HG02642 (cell line): ENCODE measurements around the gene EIF2D.
"Not testable (repeated sequence)": the region's sequence is repeated elsewhere in the genome, so short reads cannot be mapped to it uniquely, and the experiment has no call there.

Source experiments
- ATAC-seq: cut with Tn5 transposase; IDR thresholded peaks from one replicate; pipeline ENCODE4 v1.9.1; 2021; ENCODE audit warnings: mild to moderate bottlenecking; ENCODE audit not compliant: unreplicated experiment, poor library complexity

Gene EIF2D, protein sequence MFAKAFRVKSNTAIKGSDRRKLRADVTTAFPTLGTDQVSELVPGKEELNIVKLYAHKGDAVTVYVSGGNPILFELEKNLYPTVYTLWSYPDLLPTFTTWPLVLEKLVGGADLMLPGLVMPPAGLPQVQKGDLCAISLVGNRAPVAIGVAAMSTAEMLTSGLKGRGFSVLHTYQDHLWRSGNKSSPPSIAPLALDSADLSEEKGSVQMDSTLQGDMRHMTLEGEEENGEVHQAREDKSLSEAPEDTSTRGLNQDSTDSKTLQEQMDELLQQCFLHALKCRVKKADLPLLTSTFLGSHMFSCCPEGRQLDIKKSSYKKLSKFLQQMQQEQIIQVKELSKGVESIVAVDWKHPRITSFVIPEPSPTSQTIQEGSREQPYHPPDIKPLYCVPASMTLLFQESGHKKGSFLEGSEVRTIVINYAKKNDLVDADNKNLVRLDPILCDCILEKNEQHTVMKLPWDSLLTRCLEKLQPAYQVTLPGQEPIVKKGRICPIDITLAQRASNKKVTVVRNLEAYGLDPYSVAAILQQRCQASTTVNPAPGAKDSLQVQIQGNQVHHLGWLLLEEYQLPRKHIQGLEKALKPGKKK

DNA sequence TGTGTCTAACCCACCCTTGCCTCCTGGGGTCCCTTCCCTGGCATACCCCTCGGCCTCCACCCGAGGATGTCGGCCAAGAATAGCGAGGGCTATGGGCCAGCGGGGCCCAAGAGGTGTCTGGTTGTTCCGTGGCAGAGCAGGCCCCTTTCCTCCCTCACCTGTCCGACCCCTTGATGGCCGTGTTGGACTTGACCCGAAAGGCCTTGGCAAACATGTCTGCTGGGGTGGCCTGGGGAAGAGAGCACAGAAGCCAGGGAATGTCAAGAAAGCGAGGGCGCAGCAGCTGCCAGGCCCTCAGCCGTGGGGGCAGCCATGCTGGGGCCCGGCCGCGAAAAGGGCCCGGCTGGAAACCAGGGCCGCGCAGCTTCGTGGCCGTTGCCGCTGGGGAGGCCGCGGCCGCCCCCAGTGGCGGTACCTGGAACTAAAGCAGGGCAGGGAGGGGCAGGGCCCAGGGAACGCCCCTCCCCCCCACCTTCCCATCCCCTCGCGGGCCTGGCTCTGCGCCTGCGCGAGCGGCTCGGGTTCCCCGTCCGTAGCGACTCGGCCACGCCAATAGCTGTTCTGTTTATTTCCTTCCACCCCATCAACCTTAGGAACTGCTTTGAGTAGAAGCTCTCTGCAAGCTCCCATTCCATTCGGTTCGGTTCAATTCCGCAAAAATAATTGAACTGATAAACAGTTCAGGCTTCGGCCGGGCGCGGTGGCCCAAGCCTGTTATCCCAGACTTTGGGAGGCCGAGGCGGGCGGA lies at the start of gene EIF2D:
EIF2D (minus strand) TSS at position 337 of the 748 bp plus-strand sequence; CDS start at position 214, 123 bp downstream.
- peak; percentile 94 for ATAC-seq

DNA sequence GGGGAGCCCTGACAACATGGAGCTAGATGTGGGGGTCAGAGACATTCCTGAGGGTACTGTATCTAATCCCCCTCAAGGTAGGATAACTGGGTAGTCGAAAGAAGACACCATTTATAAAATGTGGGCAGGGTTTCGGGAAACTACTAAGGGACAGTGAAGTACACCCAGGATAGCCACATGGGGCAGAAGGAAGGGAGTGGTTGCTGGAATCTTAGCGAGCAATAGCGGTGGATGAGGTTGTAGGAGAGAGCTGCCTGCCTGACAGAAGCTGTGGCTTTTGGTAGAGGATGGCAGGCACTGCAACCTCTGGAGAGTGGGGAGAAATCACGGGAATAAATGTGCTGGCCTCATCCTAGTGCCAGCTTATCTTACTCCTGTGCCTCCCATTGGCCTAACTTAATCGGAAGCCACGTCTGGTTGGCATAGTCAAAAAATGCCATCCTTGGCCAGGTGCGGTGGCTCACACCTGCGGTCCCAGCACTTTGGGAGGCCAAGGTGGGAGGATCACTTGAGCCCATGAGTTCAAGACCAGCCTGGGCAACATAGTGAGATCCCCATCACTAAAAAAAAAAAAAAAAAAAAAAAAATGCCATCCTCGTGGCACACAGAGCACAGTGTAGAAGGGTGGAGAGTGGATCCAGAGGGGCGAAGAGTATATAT lies 49.0 kb upstream of the EIF2D start:
- no peak for ATAC-seq

DNA sequence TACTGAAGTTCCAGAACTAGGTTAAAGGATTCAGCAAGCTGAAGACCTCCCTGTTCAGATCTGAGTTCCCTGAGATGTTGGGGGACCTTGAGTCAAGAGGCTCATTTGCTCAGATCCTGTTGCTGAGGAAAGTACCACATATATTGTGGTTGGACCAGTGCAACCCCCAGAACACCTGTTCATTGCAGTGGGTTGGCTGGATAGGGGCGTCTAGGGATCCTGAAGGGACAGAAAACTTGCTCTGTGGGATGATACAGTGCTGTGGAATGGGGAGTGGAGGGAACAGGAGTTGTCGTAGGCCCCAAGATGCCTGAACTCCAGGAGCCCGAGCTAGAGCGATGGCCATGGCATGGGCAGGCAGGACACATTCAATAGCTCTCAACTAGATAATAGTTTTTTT lies 47.9 kb upstream of the EIF2D start:
- no peak for ATAC-seq

DNA sequence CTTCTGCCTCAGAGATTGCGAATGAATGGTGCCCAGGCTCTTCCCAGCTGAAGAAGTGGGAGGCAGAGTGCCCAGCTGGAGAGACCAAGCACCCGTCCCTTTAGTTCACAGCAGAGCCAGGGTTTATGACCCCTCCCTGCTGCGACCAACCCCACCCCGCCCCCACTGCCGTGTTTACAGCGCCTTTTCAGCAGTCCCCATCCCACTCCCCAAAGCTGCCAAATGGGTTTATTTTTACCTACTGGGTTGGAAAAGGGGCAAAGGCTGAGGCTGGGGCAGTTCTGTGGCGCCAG lies 46.7 kb upstream of the EIF2D start:
- ATAC-seq: no peak

DNA sequence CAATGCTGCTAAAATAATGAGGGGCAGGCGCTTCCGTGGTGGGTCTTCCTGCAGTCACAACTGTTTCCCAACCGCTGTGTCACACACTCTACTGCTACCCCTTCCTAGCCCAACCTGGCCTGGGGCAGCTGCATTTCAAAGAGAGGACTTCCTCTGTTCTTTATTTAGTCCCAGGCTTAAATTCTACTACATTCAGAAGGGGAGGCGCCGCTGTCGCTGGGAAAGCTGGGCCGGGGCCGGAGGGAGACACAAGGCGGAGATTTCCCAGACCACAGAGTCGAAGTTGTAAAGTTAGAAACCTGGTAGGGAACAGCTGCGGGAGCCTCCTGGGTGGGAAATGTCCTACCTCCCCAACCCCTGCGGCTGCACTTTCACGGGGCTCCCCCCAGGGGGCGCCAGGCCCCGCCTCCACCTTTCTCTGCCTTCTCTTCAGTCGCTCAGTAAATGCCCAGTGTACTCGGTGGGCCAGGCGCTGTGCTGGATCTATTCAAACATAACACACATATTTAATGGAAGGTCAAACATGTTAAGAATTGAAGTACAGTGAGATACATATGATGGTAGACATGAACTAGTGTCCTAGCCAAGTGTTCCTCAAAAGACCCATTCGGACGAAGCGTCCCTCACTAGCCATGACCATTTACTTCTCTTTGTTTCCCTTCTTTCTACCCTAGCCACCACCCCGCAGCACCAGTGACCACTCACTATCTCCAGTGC lies 46.2 kb upstream of the EIF2D start:
- no peak for ATAC-seq

DNA sequence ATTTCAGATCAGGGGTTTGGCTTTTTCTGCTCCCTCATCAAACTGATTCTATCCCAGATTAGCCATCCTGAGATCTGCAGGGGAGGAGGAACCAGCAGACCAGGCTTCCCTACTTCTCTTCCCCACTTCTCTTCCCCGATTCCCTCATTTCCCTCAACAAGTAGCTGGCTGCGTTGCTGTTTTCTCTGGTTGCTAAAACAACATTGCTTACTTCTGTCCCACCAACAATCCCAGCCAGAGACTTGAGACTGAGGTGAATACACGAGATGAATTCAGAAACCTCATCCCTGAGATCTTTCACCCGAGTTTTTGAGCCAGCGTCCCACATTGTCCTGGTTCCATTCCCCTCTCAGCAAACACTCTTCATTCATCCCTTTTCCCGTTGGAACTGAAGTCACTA lies 45.5 kb upstream of the EIF2D start:
- no peak for ATAC-seq

DNA sequence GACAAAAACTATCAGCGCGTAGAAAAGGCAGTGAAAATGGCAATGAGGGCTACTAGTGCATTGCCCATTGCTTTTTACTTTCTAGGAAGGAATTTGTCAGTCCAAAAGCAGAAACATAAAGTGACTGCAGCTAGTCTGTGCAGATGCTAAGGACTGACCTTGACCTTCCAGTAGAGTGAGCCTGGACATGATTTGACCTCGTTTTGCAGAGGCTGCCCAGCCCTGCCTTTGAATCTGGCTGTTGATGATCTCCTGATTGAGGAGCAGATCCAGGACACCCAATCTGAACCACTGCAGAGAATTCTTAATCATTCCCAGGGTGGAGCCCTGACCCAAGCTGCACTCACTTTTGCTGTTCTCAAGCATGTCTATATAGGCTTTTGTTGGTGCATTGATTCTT lies 44.7 kb upstream of the EIF2D start:
- ATAC-seq: no peak

DNA sequence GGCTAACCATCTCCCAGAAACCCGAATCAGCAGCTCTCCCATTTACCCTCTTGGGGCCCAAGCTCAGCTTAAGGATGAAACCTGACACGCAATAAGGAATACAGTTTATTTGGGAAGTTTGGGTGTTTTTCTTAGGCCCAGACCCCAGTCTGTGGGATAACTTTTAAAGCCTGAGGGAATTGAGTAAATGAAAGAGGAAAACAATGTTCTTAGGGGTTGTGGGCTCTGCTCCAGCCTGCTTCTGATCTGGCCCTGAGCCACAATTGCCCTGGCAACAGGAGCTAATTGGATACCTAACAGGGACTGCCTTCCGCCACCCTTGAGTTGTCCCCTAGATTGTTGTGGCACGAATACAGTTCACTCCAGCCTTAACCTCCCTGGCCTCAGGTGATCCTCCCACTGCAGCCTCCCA lies 43.2 kb upstream of the EIF2D start:
- no peak for ATAC-seq

DNA sequence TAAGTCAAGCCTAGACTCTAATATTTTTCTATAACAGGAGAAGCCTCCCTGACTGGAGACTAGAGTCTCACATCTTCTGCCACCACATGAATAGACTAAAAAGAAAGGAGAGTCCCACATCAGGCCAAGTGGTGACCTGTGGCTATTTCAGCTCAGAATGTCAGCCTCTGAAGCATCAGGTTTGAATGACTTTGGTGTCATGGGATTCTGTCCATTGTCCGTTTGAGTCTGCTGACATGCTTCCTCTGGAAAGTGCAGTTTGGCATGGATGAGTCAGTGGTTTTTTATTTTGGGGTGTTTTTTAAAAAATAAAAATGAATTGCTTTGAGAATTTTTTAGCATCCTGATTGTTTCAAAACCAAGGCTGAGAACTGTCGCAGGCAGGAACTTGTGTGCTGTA lies 42.6 kb upstream of the EIF2D start:
- ATAC-seq: no peak

DNA sequence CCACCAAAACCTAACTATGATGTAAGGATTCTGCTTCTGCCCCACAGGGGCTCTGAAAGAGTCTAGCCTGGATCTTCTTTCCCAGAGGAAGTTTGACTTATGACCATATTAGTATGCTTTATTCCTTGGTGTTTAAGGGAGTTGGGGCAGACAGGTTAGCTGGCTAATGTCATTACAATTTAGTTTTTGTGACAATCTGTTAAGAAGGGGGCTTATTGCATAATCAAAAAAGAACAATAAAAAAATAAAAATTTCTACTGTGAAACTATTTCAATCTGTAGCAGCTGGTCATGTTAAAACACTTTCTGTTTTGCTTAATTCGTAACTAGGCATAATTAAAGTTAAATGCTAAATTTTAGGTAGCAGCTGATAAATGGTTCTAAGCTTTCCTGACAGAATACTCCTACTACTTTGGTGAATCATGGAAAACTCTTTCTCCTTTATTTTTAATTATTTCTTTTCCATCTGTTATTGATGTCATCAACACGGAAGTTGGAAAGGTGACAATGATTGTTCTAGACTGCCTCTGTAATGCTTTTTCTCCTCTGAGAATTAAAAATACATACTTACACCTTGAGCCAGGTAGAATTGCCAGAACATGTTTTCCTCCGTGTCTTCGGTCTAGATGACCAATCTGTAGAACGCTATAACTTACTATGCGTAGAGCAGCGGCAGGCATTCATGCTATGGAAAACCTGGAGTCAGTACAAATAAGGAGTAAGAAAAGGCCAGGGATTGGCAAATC lies 41.6 kb upstream of the EIF2D start:
- no peak for ATAC-seq

DNA sequence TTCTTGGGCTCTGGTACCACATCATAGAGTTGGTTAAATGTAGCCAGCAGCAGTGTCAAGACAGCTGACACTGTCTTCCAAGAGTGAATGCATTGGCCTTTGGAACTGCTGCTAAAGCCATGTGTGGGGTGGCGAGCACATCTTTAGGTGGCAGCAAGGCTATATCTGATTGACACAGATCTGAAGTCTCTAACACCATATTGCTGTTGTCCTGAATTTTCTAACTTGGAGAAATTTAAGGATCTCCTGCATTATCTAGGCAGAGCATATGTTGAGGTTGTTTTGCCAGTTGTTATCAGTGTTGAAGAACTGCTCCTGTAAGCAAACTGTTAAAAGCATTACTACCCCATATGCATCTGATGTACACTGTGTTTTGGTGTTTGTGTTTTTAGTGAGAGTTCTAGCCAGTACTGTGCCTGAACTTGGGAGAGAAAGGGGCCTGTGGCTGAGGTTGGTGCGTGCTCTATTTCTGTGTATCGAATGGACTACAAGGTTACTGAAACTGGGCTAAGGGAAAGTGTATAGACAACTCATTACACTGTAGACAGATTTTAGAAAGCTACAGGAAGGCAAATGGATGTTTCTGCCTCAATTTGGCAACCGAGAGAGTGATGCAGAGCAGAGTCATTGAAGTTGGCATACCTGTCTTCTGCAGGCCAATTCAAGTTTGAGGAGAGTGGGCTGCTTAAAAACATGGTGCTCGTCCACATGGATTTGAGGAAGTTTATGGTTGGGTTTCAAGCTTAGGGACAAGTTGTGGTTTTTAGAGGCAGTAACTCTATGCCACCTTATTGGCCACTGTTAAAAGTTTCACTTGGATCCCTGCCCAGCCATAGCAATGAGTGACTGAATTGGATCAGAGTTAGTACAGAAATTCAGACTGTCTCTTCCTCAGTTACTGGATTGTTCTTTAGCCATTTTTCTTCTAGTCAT lies 40.0 kb upstream of the EIF2D start:
- no peak for ATAC-seq

DNA sequence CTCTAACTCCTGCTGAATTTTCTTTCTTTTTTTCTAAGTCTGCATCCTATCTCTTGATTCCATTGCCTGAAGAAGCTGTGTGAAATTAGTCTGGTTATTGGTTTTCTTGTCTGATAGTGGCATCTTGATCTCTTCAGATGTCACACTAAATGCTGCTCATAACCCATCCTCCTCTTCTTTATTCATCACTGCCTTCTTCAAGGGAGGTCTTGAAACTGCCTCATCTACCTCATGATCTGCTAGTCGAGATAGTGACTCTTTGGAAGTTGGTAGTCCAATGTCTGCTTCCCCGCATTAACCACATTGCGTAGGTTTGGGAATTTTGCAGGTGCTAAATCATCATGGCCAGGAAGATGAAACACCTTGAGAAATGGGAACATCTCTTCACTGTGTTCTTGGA lies 38.7 kb upstream of the EIF2D start:
- ATAC-seq: no peak

DNA sequence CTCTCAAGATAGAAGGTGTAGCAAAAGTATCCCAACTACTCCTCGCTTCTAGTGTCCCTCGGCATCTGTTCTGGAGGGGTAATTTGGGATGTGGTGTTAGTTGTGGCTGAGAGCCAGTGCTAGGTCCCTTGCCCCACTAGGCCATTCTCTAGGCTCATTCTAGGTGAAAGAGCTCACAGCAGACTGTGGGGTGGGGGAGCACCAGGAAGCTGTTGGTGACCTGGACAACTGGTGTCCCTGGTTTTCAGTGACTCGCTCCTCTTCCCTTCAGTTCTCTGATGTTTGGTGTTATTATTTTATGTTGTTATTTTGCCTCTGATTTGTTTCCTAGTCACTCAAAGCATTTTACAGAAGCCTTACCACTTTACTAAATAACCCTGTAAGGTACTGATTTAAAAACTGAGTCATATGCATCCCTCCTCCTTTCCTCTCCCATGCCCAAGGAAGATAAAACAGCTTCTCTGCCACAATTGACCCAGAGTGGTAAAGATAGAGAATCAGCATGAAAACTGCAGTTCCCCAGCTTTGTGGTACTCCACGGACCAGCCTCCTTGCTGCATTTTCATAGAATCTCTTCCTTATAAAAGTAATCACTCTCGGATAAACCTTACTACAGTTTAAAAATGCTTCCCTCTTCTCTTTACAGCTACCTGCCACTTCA lies 37.1 kb upstream of the EIF2D start:
- ATAC-seq: no peak

DNA sequence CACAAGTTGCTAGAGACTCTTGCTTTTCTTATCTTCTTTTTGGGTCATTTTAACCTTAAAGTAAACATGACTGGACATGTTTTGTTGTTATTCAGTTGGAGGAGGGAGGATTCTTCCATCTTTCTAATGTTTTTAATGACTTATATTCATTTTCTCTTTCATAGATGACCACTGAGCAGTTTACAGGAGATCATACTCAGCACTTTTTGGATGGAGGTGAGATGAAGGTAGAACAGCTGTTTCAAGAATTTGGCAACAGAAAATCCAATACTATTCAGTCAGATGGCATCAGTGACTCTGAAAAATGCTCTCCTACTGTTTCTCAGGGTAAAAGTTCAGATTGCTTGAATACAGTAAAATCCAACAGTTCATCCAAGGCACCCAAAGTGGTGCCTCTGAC lies 35.0 kb upstream of the EIF2D start:
- ATAC-seq: no peak

DNA sequence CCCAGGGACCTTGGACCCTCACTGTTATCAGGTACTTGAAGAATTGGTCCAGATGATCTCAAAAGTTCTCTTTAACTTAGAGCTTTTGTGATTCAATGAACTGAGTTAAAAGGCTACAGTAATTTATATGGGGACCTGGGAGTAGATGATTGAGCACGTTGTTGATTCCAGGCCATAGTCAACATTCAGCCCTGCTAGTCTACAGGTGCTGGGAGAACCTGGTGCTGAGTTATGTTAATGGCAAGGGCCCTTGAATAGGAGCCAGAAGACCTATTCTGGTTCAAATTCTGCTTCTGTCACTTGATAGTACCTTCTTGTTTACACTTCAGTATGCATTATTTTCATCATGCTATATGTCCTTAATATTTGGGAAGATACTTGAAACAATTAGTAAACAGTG lies 34.2 kb upstream of the EIF2D start:
- ATAC-seq: no peak

DNA sequence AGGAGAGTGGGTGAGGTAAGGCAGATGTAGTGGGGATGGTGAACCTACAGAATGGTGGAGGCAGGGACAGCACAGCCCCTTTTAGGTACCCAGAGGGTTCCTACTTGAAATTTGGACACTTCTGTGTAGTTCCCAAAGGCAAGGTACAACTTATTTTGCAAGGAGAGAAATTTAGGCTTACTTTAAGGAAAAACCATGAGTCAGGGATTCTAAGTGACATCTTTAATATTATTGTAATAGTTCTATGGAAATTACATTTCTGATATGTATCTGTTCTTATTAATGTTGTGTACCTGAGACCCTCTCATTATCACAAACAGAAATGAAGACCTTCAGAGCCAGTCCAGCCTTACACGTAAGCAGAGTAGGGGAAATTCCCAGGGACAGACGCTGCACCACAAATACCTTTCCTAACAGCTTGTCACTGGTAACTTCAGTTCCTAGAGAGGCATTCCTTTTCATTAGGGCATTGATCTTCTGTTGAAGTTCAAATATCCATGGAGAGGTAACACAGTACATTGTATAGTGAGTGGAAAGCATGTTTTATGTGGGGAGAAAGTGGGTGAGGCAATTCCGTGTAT lies 30.9 kb upstream of the EIF2D start:
- no peak for ATAC-seq

DNA sequence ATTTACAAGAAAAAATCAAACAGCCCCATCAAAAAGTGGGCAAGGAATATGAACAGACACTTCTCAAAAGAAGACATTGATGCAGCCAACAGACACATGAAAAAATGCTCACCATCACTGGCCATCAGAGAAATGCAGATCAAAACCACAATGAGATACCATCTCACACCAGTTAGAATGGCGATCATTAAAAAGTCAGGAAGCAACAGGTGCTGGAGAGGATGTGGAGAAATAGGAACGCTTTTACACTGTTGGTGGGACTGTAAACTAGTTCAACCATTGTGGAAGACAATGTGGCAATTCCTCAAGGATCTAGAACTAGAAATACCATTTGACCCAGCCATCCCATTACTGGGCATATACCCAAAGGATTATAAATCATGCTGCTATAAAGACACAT lies 29.8 kb upstream of the EIF2D start:
- ATAC-seq: not testable (repeated sequence)

DNA sequence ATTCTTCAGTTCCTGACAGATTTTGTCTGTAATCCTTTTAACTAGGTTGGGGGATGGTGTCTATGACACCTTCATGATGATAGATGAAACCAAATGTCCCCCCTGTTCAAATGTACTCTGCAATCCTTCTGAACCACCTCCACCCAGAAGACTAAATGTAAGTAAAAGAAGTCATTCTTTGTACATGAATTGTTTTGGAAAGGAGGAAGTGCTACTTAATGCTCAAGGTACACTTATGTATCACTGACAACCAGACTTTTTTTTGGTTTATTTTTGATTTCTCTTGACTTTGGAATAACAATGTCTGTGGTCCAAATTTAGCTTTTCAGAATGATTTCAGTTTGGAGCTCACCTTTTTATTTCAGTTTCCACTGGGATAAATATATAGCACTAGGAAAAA lies 25.3 kb upstream of the EIF2D start:
- ATAC-seq: no peak
